SU-DHL-6 (cell line): ENCODE data around the gene SLC44A1.

ENCODE experiments used
- H2AFZ ChIP-seq: fragments of 200-600 bp; sonication (generic); 2 replicates; pipeline ENCODE4 v1.6.1; 2014; ENCODE audit warnings: low read depth, mild to moderate bottlenecking, moderate library complexity, mixed read lengths, antibody characterized with exemption, low read length; ENCODE audit not compliant: severe bottlenecking
- H3F3A ChIP-seq: fragments of 200-600 bp; shearing (Covaris generic); 2 replicates; pipeline ENCODE4 v1.6.0; 2016; ENCODE audit warnings: antibody characterized with exemption, mild to moderate bottlenecking; ENCODE audit not compliant: insufficient read depth
- H3K27ac ChIP-seq: fragments of 200-600 bp; sonication (generic); 2 replicates; pipeline ENCODE4 v1.5.1; 2016; ENCODE audit warnings: low read depth, mild to moderate bottlenecking, low read length, moderate library complexity, mixed read lengths
- H3K27me3 ChIP-seq: fragments of 200-600 bp; sonication (generic), shearing (Covaris generic); 2 replicates; pipeline ENCODE4 v1.6.0; 2014; ENCODE audit warnings: mild to moderate bottlenecking, low read length
- H3K36me3 ChIP-seq: fragments of 200-600 bp; sonication (generic); 2 replicates; pipeline ENCODE4 v1.6.1; 2014; ENCODE audit warnings: mild to moderate bottlenecking, low read length, mixed read lengths
- H3K4me2 ChIP-seq: fragments of 300-600, 200-600 bp; shearing (Covaris generic), sonication (generic); 2 replicates; pipeline ENCODE4 v1.6.0; 2014; ENCODE audit warnings: low read length, low read depth, mild to moderate bottlenecking; ENCODE audit not compliant: poor library complexity, severe bottlenecking
- H3K4me3 ChIP-seq: fragments of 200-600 bp; sonication (generic); 2 replicates; pipeline ENCODE4 v1.5.1; 2014; ENCODE audit warnings: antibody characterized with exemption, low read length, mild to moderate bottlenecking, mixed read lengths; ENCODE audit not compliant: insufficient read depth, poor library complexity, severe bottlenecking
- H3K79me2 ChIP-seq: fragments of 200-600 bp; sonication (generic); 2 replicates; pipeline ENCODE4 v1.6.1; 2014; ENCODE audit warnings: mild to moderate bottlenecking, low read length, moderate library complexity; ENCODE audit not compliant: insufficient read depth
- H3K9ac ChIP-seq: fragments of 200-600 bp; sonication (generic); 2 replicates; pipeline ENCODE4 v1.7.0; 2014; ENCODE audit warnings: mild to moderate bottlenecking, low read length
- H3K9me2 ChIP-seq: fragments of 200-600 bp; sonication (generic); replicated peaks from 2 replicates; pipeline ENCODE4 v1.6.1; 2014; ENCODE audit warnings: low read length; ENCODE audit not compliant: insufficient read depth
- H3K9me3 ChIP-seq: fragments of 200-600 bp; sonication (generic); 2 replicates; pipeline ENCODE4 v1.6.1; 2014; ENCODE audit warnings: low read length, mixed read lengths; ENCODE audit not compliant: insufficient read depth
- H4K20me1 ChIP-seq: fragments of 200-600 bp; sonication (generic); 2 replicates; pipeline ENCODE4 v1.6.1; 2014; ENCODE audit warnings: low read depth, mild to moderate bottlenecking, antibody characterized with exemption, low read length, moderate library complexity, mixed read lengths
- CTCF ChIP-seq: fragments of 200-600 bp; sonication (generic); IDR thresholded peaks from one replicate; pipeline ENCODE4 v1.5.1; 2017; ENCODE audit warnings: antibody characterized with exemption, mild to moderate bottlenecking, low read length, moderate library complexity; ENCODE audit not compliant: insufficient read depth, poor library complexity, severe bottlenecking
- EZH2phosphoT487 ChIP-seq: fragments of 200-600 bp; sonication (generic), shearing (Covaris generic); conservative IDR thresholded peaks from 2 replicates; pipeline ENCODE4 v1.6.1; 2018; ENCODE audit warnings: mild to moderate bottlenecking, antibody characterized with exemption, low read length, moderate library complexity, mixed read lengths

Gene SLC44A1

GRCh38 chr9:105206496-105206820 is 38.0 kb upstream of the SLC44A1 start:
- no peak overlapping the region for H3K27ac ChIP-seq
- no peaks in the 10 kb centered on the region for H3K9me3 ChIP-seq
- H3K79me2 ChIP-seq, result no peaks in the 10 kb centered on the region
- no peaks in the 10 kb centered on the region for H4K20me1 ChIP-seq
- H2AFZ ChIP-seq, result no peak overlapping the region
- TF ChIP-seq EZH2phosphoT487 (no peak), CTCF (no peak)
- no peaks in the 10 kb centered on the region for H3K9me2 ChIP-seq
- H3K36me3 ChIP-seq, result no peaks in the 10 kb centered on the region
- no peaks in the 10 kb centered on the region for H3K27me3 ChIP-seq
- no peaks in the 10 kb centered on the region for H3F3A ChIP-seq
- H3K4me3 ChIP-seq, result no peak overlapping the region
- no peak overlapping the region for H3K9ac ChIP-seq
- no peak overlapping the region for H3K4me2 ChIP-seq

GRCh38 chr9:105206821-105207699 is 37.4 kb upstream of the SLC44A1 start:
- H3K9ac ChIP-seq, result no peak overlapping the region
- H3K27ac ChIP-seq, result no peak overlapping the region
- no peaks in the 10 kb centered on the region for H4K20me1 ChIP-seq
- H3K4me2 ChIP-seq, result no peak overlapping the region
- no peaks in the 10 kb centered on the region for H3K9me3 ChIP-seq
- no peaks in the 10 kb centered on the region for H3K27me3 ChIP-seq
- H3K36me3 ChIP-seq, result no peaks in the 10 kb centered on the region
- no peak overlapping the region for H3K4me3 ChIP-seq
- no peaks in the 10 kb centered on the region for H3K9me2 ChIP-seq
- no peaks in the 10 kb centered on the region for H3F3A ChIP-seq
- H2AFZ ChIP-seq, result no peak overlapping the region
- H3K79me2 ChIP-seq, result no peaks in the 10 kb centered on the region
- no peak for TF ChIP-seq EZH2phosphoT487
- TF ChIP-seq CTCF, result no peak

GRCh38 chr9:105216440-105217178 is 27.8 kb upstream of the SLC44A1 start:
- Histone ChIP-seq H4K20me1 (no peaks in the 10 kb centered on the region), H3K79me2 (no peaks in the 10 kb centered on the region), H3K4me3 (no peak overlapping the region), H3K9ac (no peak overlapping the region), H3F3A (no peaks in the 10 kb centered on the region), H3K4me2 (no peak overlapping the region), H2AFZ (no peak overlapping the region), H3K36me3 (no peaks in the 10 kb centered on the region), H3K27ac (no peak overlapping the region), H3K9me3 (no peaks in the 10 kb centered on the region), H3K27me3 (no peaks in the 10 kb centered on the region), H3K9me2 (no peaks in the 10 kb centered on the region)
- TF ChIP-seq EZH2phosphoT487, result no peak
- TF ChIP-seq CTCF, result no peak
